ENCODE results near the gene NHERF1.

- TF ChIP-seq TCF7L2 (IDR thresholded peaks at IDR 0.05; ENCODE audit: low read depth, low read length): peak; percentile 58
- no peak for TF ChIP-seq CTCF (IDR thresholded peaks at IDR 0.05)
These were observed 33.3 kb upstream of the NHERF1 start for GRCh38 chr17:74715144-74715543.
